K562 (cell line): ENCODE data around the gene DHX35. TPM values are rescaled to one million over a fixed set of nuclear protein-coding genes. Genes with fewer than 3 reads are reported as not detected.

Experiments
- ARID3B ChIP-seq: fragments of 250-450 bp; sonication (Bioruptor Pico); IDR thresholded peaks from 2 replicates; pipeline ENCODE4 v1.4.0; 2020; ENCODE audit warnings: borderline replicate concordance
- CHCHD3 ChIP-seq: fragments of 250-450 bp; sonication (Bioruptor Pico); IDR thresholded peaks from 2 replicates; pipeline ENCODE4 v2.1.2; 2022; ENCODE audit warnings: mild to moderate bottlenecking
- CHD2 ChIP-seq: IDR thresholded peaks from 2 replicates; pipeline ENCODE4 v1.6.1; 2011; ENCODE audit warnings: low read depth, low read length
- COPS2 ChIP-seq: fragments of 450-650 bp; conservative IDR thresholded peaks from 2 replicates; pipeline ENCODE4 v1.6.1; 2016; ENCODE audit warnings: mild to moderate bottlenecking, moderate library complexity
- HNRNPK ChIP-seq: fragments of 200-400 bp; formaldehyde crosslinking; IDR thresholded peaks from one replicate; pipeline ENCODE4 v1.6.1; 2018; ENCODE audit warnings: mild to moderate bottlenecking, low read depth, low read length; ENCODE audit not compliant: poor library complexity, severe bottlenecking
- KDM5B ChIP-seq: fragments of 200-600 bp; sonication (generic); IDR thresholded peaks from 2 replicates; pipeline ENCODE4 v1.6.1; 2012; ENCODE audit warnings: low read depth, mild to moderate bottlenecking, moderate library complexity, low read length, control low read depth, inconsistent platforms; ENCODE audit not compliant: insufficient replicate concordance
- MTA1 ChIP-seq: fragments of 450-650 bp; IDR thresholded peaks from 2 replicates; pipeline ENCODE4 v1.6.1; 2017; ENCODE audit warnings: borderline replicate concordance
- RB1 ChIP-seq: fragments of 450-650 bp; IDR thresholded peaks from 2 replicates; pipeline ENCODE4 v1.6.1; 2017; ENCODE audit warnings: low read depth, mild to moderate bottlenecking
- RBFOX2 ChIP-seq: fragments of 200-400 bp; formaldehyde crosslinking; IDR thresholded peaks from 2 replicates; pipeline ENCODE4 v1.6.1; 2017; ENCODE audit warnings: low read depth, mild to moderate bottlenecking, low read length, moderate library complexity
- SIN3A ChIP-seq, 2 experiments: fragments of 150-350 bp in 1 of 2; IDR thresholded peaks; 2 replicates each; pipeline ENCODE4 v1.6.1; 2011 to 2016; ENCODE audit warnings: borderline replicate concordance in 2 of 2, low read depth in 2 of 2, low read length in 2 of 2, mild to moderate bottlenecking in 2 of 2, moderate library complexity in 2 of 2; ENCODE audit not compliant: control insufficient read depth in 1 of 2
- STAT5A ChIP-seq: IDR thresholded peaks from 2 replicates; pipeline ENCODE4 v1.6.1; 2012; ENCODE audit warnings: low read length, inconsistent platforms, borderline replicate concordance
- TEAD1 ChIP-seq, 2 experiments: fragments of 450-650 bp in 1 of 2; sonication (generic) in 1 of 2; formaldehyde crosslinking; IDR thresholded peaks; 2 replicates each; pipeline versions ENCODE4 v1.4.0 to v1.8.0; 2020 to 2022; ENCODE audit warnings: mild to moderate bottlenecking in 2 of 2, missing genetic modification reagents in 1 of 2
- UBTF ChIP-seq, 2 experiments: IDR thresholded peaks; 2 replicates each; pipeline ENCODE4 v1.6.1; 2012; ENCODE audit warnings: improper control_type of control experiment in 2 of 2, low read depth in 2 of 2, low read length in 2 of 2, borderline replicate concordance in 1 of 2
- ZBTB49 ChIP-seq: sonication (generic); formaldehyde crosslinking; IDR thresholded peaks from 2 replicates; pipeline ENCODE4 v1.8.0; 2022; ENCODE audit warnings: missing genetic modification reagents, mild to moderate bottlenecking, borderline replicate concordance
- ZNF79 ChIP-seq: fragments of 250-450 bp; sonication (Bioruptor Pico); IDR thresholded peaks from 2 replicates; pipeline ENCODE4 v1.4.0; 2020; ENCODE audit warnings: low read depth, mild to moderate bottlenecking, moderate library complexity
- polyA plus RNA-seq, 8 experiments: library from polyadenylated mRNA; depleted of rRNA in 4 of 8; stranded (reverse) in 5 of 8; unstranded in 3 of 8; fragments of >200 nt; fragmentation: Nextera tagmentation in 2 of 8; fragmentation: Illumina TruSeq in 1 of 8; extraction: Ambion mirVana in 2 of 8; extraction: Trizol in 1 of 8; gene quantifications; 2 replicates each; pipeline versions ENCODE4 v1.2.1 to v1.2.3, GENCODE V29; 2011 to 2014; ENCODE audit warnings: inconsistent platforms in 1 of 8, missing spikeins in 1 of 8
- total RNA-seq, 7 experiments: library from RNA; depleted of rRNA in 6 of 7; stranded (reverse); fragments of >200 nt in 6 of 7; fragmentation: Illumina TruSeq in 2 of 7; extraction: Trizol in 2 of 7; gene quantifications; 2 replicates each; pipeline versions ENCODE4 v1.2.1 to v1.2.3, GENCODE V29; 2011 to 2021; ENCODE audit warnings: low replicate concordance in 1 of 7
- TF ChIP-seq, protein P1 (sequence below): fragments of 450-650 bp; IDR thresholded peaks from 2 replicates; pipeline ENCODE4 v1.6.1; 2016; ENCODE audit warnings: mild to moderate bottlenecking

The DHX35 gene
- total and polyA plus RNA-seq, 9 of the 15 experiments (the other 6 are each of a cell fraction or from before 2014, with no cell fraction given), result 6.5 to 25.6 (median 16.9) TPM

- TF ChIP-seq CHCHD3 (no peak), ZNF79 (no peak), STAT5A (no peak; the same call in 1 of the 2 replicates), SIN3A (IDR thresholded peaks at IDR 0.05; ENCODE audit: borderline replicate concordance in 2 of 2, control insufficient read depth in 1 of 2, low read depth in 2 of 2, low read length in 2 of 2) (peak; percentile 90 to 94; a peak in 3 of 4 replicates), COPS2 (no peak), ARID3B (0 out of 2 replicates have a peak, but pooled peaks have one; percentile 41), MTA1 (peak; percentile 97), TEAD1 (CRISPR knock-in tag; IDR thresholded peaks at IDR 0.05) (peak; percentile 53 to 75; a peak in 2 of 4 replicates), UBTF (IDR thresholded peaks at IDR 0.05; ENCODE audit: borderline replicate concordance in 1 of 2, low read depth in 2 of 2, low read length in 2 of 2) (peak in 1 of 2 experiments; percentile 62; a peak in 1 of 4 replicates), KDM5B (peak; percentile 99), RB1 (peak; percentile 85), RBFOX2 (peak; percentile 100), ZBTB49 (CRISPR knock-in tag) (no peak; the same call in 1 of the 2 replicates), CHD2 (peak; percentile 77), HNRNPK (peak; percentile 13)
- TF ChIP-seq, protein P1, sequence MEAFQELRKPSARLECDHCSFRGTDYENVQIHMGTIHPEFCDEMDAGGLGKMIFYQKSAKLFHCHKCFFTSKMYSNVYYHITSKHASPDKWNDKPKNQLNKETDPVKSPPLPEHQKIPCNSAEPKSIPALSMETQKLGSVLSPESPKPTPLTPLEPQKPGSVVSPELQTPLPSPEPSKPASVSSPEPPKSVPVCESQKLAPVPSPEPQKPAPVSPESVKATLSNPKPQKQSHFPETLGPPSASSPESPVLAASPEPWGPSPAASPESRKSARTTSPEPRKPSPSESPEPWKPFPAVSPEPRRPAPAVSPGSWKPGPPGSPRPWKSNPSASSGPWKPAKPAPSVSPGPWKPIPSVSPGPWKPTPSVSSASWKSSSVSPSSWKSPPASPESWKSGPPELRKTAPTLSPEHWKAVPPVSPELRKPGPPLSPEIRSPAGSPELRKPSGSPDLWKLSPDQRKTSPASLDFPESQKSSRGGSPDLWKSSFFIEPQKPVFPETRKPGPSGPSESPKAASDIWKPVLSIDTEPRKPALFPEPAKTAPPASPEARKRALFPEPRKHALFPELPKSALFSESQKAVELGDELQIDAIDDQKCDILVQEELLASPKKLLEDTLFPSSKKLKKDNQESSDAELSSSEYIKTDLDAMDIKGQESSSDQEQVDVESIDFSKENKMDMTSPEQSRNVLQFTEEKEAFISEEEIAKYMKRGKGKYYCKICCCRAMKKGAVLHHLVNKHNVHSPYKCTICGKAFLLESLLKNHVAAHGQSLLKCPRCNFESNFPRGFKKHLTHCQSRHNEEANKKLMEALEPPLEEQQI, result peak; percentile 70
These were observed 35.8 kb upstream of the DHX35 start, which contains the start of gene FAM83D (continued) for GRCh38 chr20:38926142-38926933.
